Measurements from ENCODE around the gene DMRTC1B.
"Not testable (repeated sequence)": the region's sequence is repeated elsewhere in the genome, so short reads cannot be mapped to it uniquely, and the experiment has no call there.

DNA sequence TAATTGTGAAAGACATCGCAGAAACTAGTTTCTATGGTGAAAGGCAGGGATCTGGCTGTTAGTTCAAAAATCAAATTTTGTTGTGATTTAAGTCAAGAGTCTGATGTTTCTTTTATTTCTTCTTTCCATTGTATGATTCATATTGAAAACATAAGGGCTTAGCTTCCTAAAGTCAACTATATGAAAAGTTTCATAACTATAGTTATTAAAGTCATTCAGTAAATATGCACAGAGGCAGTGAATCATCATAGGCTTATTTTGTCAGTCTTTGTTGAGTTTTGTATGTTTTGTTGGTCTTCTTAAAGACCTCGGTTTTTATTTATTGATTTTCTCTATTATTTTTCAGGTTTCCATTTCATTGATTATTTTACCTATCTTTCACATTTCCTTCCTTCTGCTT, 106.2 kb downstream of the DMRTC1B start:
- not testable (repeated sequence) for TF ChIP-seq POLR2AphosphoS5 (IDR thresholded peaks at IDR 0.05; ENCODE audit: borderline replicate concordance, low read depth, low read length); EZH2 (IDR thresholded peaks at IDR 0.05); FOXP2 (optimal IDR thresholded peaks at IDR 0.05; ENCODE audit: control extremely low read depth, extremely low read length, insufficient read depth)
